Non-pigmented ciliary epithelial cell (primary cell): ENCODE measurements around the gene GPR68.
"Not testable (repeated sequence)": the region's sequence is repeated elsewhere in the genome, so short reads cannot be mapped to it uniquely, and the experiment has no call there.

ENCODE experiments used
- DNase-seq: peaks from one replicate; pipeline ENCODE4 v3.0.0-alpha.2; 2010; ENCODE audit warnings: low read depth

GPR68 gene

GRCh38 chr14:91252871-91253794, 8.6 kb upstream of the GPR68 start:
- no peak for DNase-seq

GRCh38 chr14:91250912-91251311, 6.4 kb upstream of the GPR68 start:
- DNase-seq: no peak

- no peak for DNase-seq
These were observed 5.5 kb upstream of the GPR68 start for GRCh38 chr14:91249841-91250616.

GRCh38 chr14:91246051-91246852, 1.7 kb upstream of the GPR68 start:
- DNase-seq: no peak

GRCh38 chr14:91245616-91246015, 1.1 kb upstream of the GPR68 start:
- not testable (repeated sequence) for DNase-seq

- no peak for DNase-seq
These were observed 525 bp upstream of the GPR68 start for GRCh38 chr14:91245029-91245428.

GRCh38 chr14:91243074-91243471, 1.4 kb downstream of the GPR68 start:
- no peak for DNase-seq

- DNase-seq: no peak
These were observed 1.9 kb downstream of the GPR68 start for GRCh38 chr14:91242635-91243034.

GRCh38 chr14:91241863-91242262, 2.6 kb downstream of the GPR68 start:
- DNase-seq: no peak

- DNase-seq: no peak
These were observed 5.8 kb downstream of the GPR68 start for GRCh38 chr14:91238661-91239060.

GRCh38 chr14:91238085-91238484, 6.4 kb downstream of the GPR68 start:
- no peak for DNase-seq

GRCh38 chr14:91237219-91237618, 7.3 kb downstream of the GPR68 start:
- DNase-seq: peak; percentile 71

GRCh38 chr14:91235841-91236240, 8.7 kb downstream of the GPR68 start:
- no peak for DNase-seq

- no peak for DNase-seq
These were observed 9.8 kb downstream of the GPR68 start for GRCh38 chr14:91234791-91235114.

- DNase-seq: no peak
These were observed 10.3 kb downstream of the GPR68 start for GRCh38 chr14:91233936-91234790.

- no peak for DNase-seq
These were observed 11.9 kb downstream of the GPR68 start for GRCh38 chr14:91232603-91233002.

GRCh38 chr14:91232052-91232451, 12.5 kb downstream of the GPR68 start:
- no peak for DNase-seq

GRCh38 chr14:91231446-91231845, 13.1 kb downstream of the GPR68 start:
- DNase-seq: no peak

GRCh38 chr14:91230397-91231035, 14.0 kb downstream of the GPR68 start:
- DNase-seq: no peak

- DNase-seq: peak; percentile 60
These were observed 14.7 kb downstream of the GPR68 start for GRCh38 chr14:91229743-91230200.

- DNase-seq: no peak
These were observed 15.5 kb downstream of the GPR68 start for GRCh38 chr14:91229005-91229382.
